Adrenal gland (tissue), 5 donors: ENCODE measurements around the gene DST.

Source experiments
- POLR2A ChIP-seq, 2 donors: fragments of 450-650 bp; IDR thresholded peaks; one replicate each; pipeline ENCODE4 v1.6.1; 2017; ENCODE audit warnings: antibody characterized with exemption in 2 of 2, mild to moderate bottlenecking in 2 of 2, moderate library complexity in 1 of 2
- TF ChIP-seq, protein P1 (sequence below), 6 experiments: fragments of 450-650 bp in 4 of 6; fragments of 200-600 bp in 2 of 6; sonication (generic) in 1 of 6; IDR thresholded peaks; 1 replicate in 5 of 6; 2 replicates in 1 of 6; pipeline versions ENCODE4 v1.5.1 to v1.8.0; 2016 to 2021; ENCODE audit warnings: antibody characterized with exemption in 6 of 6, mild to moderate bottlenecking in 2 of 6, moderate library complexity in 1 of 6
- donor health status: DM: no; HTN: no; CAD: no.

DNA sequence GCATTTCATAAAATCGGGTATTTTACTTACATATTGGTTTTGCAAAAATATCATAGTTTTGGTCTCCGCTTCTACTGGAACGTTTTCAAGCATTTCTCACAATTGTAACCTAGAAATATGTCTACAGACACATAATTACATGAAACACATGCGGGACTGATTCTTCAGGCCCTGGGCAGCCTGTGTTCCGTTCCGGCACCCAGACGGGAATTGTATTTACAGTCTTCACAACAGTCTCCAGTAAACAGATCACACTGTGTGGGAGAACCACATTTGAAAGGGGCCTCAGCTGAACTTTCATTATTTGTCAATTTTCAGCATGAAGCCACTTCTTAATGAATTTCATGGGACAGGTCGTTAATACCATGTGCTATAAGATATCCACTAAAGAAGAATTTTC lies 196.9 kb downstream of the DST start:
- TF ChIP-seq, protein P1, sequence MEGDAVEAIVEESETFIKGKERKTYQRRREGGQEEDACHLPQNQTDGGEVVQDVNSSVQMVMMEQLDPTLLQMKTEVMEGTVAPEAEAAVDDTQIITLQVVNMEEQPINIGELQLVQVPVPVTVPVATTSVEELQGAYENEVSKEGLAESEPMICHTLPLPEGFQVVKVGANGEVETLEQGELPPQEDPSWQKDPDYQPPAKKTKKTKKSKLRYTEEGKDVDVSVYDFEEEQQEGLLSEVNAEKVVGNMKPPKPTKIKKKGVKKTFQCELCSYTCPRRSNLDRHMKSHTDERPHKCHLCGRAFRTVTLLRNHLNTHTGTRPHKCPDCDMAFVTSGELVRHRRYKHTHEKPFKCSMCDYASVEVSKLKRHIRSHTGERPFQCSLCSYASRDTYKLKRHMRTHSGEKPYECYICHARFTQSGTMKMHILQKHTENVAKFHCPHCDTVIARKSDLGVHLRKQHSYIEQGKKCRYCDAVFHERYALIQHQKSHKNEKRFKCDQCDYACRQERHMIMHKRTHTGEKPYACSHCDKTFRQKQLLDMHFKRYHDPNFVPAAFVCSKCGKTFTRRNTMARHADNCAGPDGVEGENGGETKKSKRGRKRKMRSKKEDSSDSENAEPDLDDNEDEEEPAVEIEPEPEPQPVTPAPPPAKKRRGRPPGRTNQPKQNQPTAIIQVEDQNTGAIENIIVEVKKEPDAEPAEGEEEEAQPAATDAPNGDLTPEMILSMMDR (IDR thresholded peaks at IDR 0.05): no peak
- no peak for TF ChIP-seq POLR2A (IDR thresholded peaks at IDR 0.05)
